Gastrocnemius medialis (tissue), 4 donors: ENCODE results near the gene TWF2.

Source experiments
- POLR2A ChIP-seq, 2 donors: fragments of 450-650 bp; IDR thresholded peaks; one replicate each; pipeline ENCODE4 v1.6.1; 2017; ENCODE audit warnings: antibody characterized with exemption in 2 of 2, mild to moderate bottlenecking in 2 of 2, moderate library complexity in 2 of 2
- TF ChIP-seq, protein P1 (sequence below), 5 experiments: fragments of 450-650 bp in 3 of 5; fragments of 200-600 bp in 2 of 5; sonication (generic) in 2 of 5; IDR thresholded peaks in 4 of 5; conservative IDR thresholded peaks in 1 of 5; 1 replicate in 4 of 5; 2 replicates in 1 of 5; pipeline ENCODE4 v1.5.1; 2016 to 2019; ENCODE audit warnings: antibody characterized with exemption in 5 of 5, mild to moderate bottlenecking in 3 of 5, moderate library complexity in 3 of 5

- TF ChIP-seq, protein P1, sequence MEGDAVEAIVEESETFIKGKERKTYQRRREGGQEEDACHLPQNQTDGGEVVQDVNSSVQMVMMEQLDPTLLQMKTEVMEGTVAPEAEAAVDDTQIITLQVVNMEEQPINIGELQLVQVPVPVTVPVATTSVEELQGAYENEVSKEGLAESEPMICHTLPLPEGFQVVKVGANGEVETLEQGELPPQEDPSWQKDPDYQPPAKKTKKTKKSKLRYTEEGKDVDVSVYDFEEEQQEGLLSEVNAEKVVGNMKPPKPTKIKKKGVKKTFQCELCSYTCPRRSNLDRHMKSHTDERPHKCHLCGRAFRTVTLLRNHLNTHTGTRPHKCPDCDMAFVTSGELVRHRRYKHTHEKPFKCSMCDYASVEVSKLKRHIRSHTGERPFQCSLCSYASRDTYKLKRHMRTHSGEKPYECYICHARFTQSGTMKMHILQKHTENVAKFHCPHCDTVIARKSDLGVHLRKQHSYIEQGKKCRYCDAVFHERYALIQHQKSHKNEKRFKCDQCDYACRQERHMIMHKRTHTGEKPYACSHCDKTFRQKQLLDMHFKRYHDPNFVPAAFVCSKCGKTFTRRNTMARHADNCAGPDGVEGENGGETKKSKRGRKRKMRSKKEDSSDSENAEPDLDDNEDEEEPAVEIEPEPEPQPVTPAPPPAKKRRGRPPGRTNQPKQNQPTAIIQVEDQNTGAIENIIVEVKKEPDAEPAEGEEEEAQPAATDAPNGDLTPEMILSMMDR (IDR thresholded peaks at IDR 0.05 in 4 of 5, conservative IDR thresholded peaks at IDR 0.05 in 1 of 5) = no peak
- TF ChIP-seq POLR2A (IDR thresholded peaks at IDR 0.05) = no peak
These were observed 44.3 kb downstream of the TWF2 start for GRCh38 chr3:52194485-52195290.
